ENCODE results near the gene BMP6.

BMP6 gene

GRCh38 chr6:7725849-7726415 is at the start of gene BMP6:
Gene BMP6 (plus strand): TSS chr6:7726099. CDS start chr6:7726956, 857 bp downstream.
- DNase-seq, result peak; percentile 72 to 95

- no peak for DNase-seq
These were observed 48.7 kb upstream of the BMP6 start for GRCh38 chr6:7677229-7677628.

- no peak for DNase-seq
These were observed 45.4 kb upstream of the BMP6 start for GRCh38 chr6:7680393-7681075.

DNA sequence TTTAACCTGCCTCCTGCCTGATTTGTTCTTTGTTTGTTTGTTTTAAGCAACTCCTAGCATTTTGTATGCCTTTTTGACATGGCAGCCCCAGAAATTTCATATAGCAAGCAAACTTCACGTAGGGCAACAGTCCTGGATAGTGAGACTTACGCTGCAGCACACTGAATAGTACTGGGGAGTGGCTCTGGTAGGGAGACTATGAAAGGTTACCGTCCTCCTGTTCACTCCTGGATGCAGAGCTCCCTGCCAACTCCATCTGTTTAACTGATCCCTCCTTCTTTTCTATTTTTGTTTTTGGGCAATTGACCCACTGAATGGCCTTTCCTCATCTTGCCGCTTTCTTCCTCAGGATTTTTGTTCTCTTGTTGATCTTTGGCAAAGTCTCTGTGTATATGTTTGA is 44.5 kb upstream of the BMP6 start:
- DNase-seq, result no peak

GRCh38 chr6:7684076-7684475 is 41.8 kb upstream of the BMP6 start:
- no peak for DNase-seq

GRCh38 chr6:7684843-7685242 is 41.1 kb upstream of the BMP6 start:
- DNase-seq, result no peak

- DNase-seq, result no peak
These were observed 40.6 kb upstream of the BMP6 start for GRCh38 chr6:7685276-7685675.

DNA sequence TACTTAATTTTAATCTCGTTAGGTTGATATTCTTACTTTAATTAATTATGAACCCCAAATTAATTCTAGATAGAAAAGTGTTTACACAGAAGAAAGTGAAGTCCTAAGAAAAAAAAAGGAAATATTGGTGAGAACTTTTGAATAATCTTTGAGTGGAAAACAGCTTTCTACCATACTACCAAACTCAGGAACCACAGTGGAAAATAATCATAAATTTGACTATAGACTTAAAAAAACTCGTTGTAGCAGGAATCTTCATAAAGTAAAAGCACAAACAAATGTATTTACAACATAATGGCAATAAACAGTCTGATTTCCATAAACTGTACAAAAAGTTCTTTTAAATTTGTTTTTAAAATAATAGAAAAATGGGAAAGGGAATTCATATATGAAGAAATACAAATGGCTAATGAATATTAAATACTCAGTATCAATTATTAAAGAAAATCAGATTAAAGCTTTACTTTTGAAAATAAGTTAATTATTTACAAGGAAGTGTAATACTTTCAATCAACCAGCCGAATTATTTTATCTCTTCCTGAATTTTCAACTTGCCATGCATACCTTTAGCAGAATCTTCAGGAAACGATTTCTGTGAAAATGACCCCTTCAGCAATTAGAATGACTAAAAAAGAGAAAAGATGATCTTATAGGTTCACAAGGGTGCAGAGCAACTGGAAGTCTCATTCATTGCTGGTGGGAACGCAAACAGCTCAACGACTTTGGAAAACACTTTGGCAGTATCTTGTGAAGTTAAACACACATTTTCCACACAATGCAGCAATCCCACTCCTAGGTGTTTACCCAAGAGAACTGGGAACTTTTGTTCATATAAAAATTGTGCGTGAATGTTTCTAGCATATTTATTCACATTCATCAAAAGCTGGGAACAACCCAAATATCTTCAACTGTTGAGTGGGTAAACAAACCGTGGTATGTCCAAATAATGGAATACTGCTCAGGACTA is 38.5 kb upstream of the BMP6 start:
- DNase-seq, result no peak

- no peak for DNase-seq
These were observed 34.9 kb upstream of the BMP6 start for GRCh38 chr6:7691021-7691420.

GRCh38 chr6:7691675-7692452 is 34.0 kb upstream of the BMP6 start:
- DNase-seq, result no peak

DNA sequence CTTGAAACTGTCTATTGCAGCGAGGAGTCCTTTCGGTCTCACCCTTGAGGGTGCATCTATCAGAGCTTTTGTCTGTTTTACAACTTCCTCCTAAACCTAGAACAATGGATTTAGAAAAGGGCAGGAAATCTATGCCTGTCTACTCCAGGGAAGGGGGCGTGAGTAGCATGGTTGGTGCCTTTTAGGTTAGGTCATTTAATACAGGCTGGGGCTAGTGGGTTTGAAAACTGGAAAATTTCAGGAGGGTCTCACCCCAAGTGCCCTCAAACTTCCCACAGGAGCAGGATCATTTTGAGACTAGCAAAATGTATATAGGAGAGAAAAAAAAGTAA is 33.5 kb upstream of the BMP6 start:
- no peak for DNase-seq

DNA sequence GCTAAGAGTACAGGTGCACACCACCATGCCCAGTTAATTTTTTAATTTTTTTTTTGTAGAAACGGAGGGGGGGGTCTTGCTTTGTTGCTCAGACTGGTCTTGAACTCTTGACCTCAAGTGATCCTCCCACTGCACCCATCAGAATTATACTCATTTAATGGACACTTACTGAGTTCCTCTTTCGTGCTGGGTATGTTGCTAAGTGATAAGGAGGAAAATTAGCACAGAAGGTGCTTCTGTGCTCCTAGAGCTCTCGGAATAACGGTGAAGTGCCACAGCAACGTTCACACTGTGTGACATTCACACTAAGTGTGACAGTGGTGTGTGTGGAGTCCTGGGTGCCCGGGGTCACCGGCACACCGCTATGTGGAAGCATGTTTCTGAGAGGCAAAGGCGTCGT is 32.1 kb upstream of the BMP6 start:
- DNase-seq, result no peak

GRCh38 chr6:7696061-7696460 is 29.8 kb upstream of the BMP6 start:
- DNase-seq, result no peak

GRCh38 chr6:7697432-7697819 is 28.5 kb upstream of the BMP6 start:
- DNase-seq, result no peak

DNA sequence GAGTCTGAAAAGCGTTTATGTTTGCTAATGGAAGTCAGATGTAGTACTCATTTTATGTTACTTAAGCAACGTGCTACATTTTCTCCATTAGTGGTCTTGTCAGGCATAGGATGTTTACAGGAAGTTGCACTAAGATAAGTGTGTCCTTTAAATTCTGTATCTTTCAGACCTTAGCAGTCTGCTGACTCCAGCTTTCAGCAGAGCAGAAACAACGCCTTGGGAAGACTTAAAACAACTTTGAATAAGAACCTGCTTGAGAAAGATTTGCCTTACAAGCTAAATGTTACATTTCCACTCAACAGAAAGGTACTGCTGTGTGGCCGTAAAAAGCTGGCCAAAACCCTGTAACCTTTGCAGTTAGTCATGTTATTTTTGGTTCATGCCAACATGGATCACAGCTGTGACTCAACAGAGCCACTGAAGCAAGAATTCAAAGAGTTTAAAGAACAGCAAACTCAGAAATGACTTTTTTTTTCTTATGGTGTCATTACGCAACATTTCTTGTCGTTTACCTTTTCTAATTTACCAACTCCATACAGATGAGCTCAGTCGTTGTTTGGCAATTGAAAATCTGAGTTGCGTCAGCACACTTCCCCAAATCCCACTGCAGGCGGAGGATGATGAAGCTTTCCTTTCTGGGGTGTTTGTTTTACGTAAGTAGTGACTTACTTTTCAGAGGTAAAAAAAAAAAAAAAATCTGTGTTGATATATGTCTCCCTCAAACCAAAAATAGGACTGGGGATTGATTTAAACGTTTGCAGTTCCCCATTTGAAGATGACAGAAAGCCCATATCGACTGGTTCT is 27.9 kb upstream of the BMP6 start:
- peak; percentile 12 to 26 for DNase-seq

DNA sequence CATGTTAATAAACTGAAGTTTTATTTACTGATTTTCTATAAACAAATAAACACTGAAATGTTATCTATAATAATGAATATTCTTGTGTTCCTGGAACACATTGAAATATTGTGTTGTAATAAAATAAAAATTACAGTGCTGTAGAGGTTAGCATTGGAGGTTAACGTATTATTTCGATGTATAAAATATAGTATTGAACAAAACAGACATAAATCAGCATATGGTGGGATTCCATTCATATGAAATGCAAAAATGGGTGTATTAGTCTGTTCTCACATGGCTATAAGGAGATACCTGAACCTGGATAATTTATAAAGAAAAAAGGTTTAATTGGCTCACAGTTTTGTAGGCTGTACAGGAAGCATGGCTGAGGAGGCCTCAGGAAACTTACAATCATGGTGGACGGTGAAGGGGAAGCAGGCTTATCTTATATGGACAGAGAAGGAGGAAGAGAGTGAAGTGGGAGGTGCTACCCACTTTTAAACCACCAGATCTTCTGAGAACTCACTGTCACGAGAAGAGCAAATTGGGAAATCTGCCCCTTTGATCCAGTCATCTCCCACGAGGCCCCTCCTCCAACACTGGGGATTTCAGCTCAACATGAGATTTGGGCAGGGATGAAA is 24.6 kb upstream of the BMP6 start:
- no peak for DNase-seq

- DNase-seq, result no peak
These were observed 22.7 kb upstream of the BMP6 start for GRCh38 chr6:7703148-7703680.

DNA sequence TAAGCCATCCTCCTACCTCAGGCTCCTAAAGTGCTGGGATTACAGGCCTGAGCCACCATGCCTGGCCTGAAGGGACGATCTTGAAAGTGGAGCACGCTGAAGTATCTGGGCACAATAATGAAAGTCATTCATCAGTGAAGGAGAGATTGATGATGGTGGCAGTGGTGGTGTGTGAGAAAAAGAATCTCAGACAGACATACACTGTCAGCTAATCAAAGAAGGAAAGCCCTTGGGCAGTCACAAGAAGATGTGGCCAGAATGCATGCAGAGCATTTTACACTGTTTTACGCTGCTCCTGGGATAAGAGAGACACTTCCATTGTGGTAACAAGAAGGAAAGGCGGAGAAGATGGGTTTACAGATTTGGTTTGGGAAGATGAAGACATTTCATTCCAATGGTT is 20.4 kb upstream of the BMP6 start:
- no peak for DNase-seq

DNA sequence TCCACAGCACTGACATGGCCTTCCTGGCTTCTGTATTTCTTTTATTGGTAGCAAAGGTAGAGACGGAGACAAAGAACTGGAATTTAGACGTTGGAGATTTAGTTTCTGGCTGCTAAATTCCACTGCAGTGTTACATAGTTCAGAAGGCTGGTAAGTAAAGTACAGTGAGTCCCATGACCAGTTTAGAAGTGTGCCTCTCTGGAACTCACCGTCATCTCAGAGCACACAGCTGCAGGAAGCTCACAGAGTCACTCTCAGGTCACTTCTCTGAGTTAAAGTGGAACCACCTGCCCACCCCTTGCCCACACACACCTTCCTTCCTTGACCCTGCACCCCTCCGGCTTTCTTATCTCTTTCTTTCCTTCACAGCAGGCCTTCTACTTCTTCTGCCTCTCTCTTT is 19.6 kb upstream of the BMP6 start:
- no peak for DNase-seq

GRCh38 chr6:7707787-7708186 is 18.1 kb upstream of the BMP6 start:
- no peak for DNase-seq

- no peak for DNase-seq
These were observed 6.5 kb upstream of the BMP6 start for GRCh38 chr6:7719364-7719850.

Measured in SHP77 (cell line).